ENCODE data around the gene DYRK1A. TPM values are rescaled to one million over a fixed set of nuclear protein-coding genes. Genes with fewer than 3 reads are reported as not detected.
A peak's percentile ranks its signal among the peaks of the same experiment; 100 is the strongest.
"Not testable (repeated sequence)": the region's sequence is repeated elsewhere in the genome, so short reads cannot be mapped to it uniquely, and the experiment has no call there.

DYRK1A gene
- total RNA-seq (10 to 100 TPM; 66.1 to 69.6 TPM), polyA plus RNA-seq (3.7 TPM)

DNA sequence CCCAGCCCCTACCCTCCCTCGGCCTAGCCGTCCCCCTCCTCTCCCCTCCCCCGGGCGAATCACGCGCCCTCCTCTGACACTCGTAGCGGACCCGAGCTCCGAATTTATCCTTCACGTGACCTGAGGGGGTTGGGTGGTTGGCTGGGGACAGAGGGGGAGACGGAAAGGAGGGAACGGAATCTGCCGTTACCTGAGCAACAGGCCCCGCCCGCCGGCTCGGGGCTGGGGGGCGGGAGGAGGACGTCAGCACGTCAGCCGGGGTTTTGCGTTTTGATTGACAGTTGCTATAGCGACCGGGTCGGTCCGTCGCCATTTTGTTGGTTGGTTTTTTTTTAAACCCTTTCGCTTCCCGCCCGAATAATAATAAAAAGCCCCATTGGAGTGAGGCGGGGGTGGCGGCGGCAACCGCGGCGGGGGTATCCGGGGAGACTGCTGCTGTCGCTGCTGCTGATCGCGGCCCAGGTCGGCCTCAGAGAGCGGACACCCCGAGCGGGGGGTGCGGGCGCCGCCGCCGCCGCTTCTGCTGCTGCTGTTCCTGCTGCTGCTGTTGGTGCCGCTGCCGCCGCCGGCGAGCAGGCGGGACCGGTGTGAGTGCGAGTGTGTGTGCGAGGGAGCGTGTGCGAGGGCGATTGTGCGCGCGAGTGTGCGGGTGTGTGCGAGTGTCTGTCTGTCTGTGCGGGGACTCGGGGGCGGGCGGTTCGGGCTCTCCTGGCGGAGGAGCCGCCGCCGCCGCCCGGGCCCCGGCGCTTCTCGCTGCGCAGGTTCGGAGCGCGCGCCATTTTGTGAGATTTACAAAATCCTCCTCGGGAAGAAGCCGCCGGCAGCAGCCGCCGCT, at the start of gene DYRK1A:
TSS of gene DYRK1A (plus strand) at position 292 of the 835 bp plus-strand sequence. CDS start 53,602 bp downstream, outside the sequence.
- peak within 1 kb of the TSS; percentile 64 for H3K4me3 ChIP-seq (ENCODE audit: low read length)
- peaks cover 0 to 18% (median 0%) of the 10 kb centered on the region in 3 donors for H3K36me3 Mint-ChIP-seq
- H3K27ac ChIP-seq (ENCODE audit: low read depth, low read length): peak within 1 kb of the TSS; percentile 86
- peaks cover 40 to 48% (median 44%) of the 10 kb centered on the region in 3 donors for H3K4me1 Mint-ChIP-seq
- peaks cover 30% of the 10 kb centered on the region for H3K4me1 ChIP-seq (ENCODE audit: insufficient read depth, low read length)
- no peaks in the 10 kb centered on the region for H3K36me3 ChIP-seq (ENCODE audit: insufficient read depth, low read length)
- peak within 1 kb of the TSS; percentile 97 to 100 (median 100) for H3K4me3 Mint-ChIP-seq
- H3K27ac Mint-ChIP-seq: peak within 1 kb of the TSS; percentile 98 to 100 (median 100)
- H3K9me3 Mint-ChIP-seq: peaks cover 0 to 5% (median 0%) of the 10 kb centered on the region in 5 donors
- ChIA-PET CTCF (interaction anchor here (0.6 to 1.0 kb wide), 3 partner anchors 68 to 99 kb away, joined by 3 read pairs; partner anchors contain the start of gene VPS26C), POLR2A (interaction anchor here (0.6 to 1.8 kb wide), 5 partner anchors 97 to 197 kb away, joined by 3 to 39 read pairs (median 4); partner anchors contain the start of gene VPS26C)
- H3K9me3 ChIP-seq (ENCODE audit: low read length): no peaks in the 10 kb centered on the region
- no peaks in the 10 kb centered on the region for H3K27me3 ChIP-seq (ENCODE audit: insufficient read depth, low read length, poor library complexity, severe bottlenecking)
- peak; percentile 98 to 99 (median 98) for DNase-seq
- H3K27me3 Mint-ChIP-seq: peaks cover 0 to 7% of the 10 kb centered on the region in 2 donors

DNA sequence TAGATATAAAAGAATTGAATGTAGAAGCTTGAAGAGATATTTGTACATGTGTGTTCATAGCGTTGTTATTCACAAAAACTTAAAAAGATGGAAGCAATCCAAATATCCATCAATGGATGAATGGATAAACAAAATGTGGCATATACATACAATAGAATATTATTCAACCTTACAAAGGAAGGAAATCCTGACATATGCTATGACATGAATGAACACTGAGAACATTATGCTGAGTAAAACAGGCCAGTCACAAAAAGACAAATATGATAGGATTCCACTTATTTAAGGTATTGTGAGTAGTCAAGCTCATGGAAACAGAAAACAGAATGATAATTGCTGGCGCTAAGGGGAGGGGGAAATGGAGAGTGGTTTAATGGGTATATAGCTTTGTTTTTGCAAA, 47.0 kb upstream of the DYRK1A start:
- no peak overlapping the region for H3K4me3 ChIP-seq (ENCODE audit: low read length)
- CTCF ChIA-PET: no interaction called here
- H3K36me3 Mint-ChIP-seq: peaks cover 0 to 6% (median 2%) of the 10 kb centered on the region in 3 donors
- no peak for DNase-seq
- peaks cover 0 to 26% (median 15%) of the 10 kb centered on the region in 5 donors for H3K9me3 Mint-ChIP-seq
- no peaks in the 10 kb centered on the region for H3K4me1 ChIP-seq (ENCODE audit: insufficient read depth, low read length)
- H3K27ac ChIP-seq (ENCODE audit: low read depth, low read length): no peak overlapping the region
- no peaks in the 10 kb centered on the region for H3K36me3 ChIP-seq (ENCODE audit: insufficient read depth, low read length)
- no peak overlapping the region for H3K27ac Mint-ChIP-seq
- H3K27me3 ChIP-seq (ENCODE audit: insufficient read depth, low read length, poor library complexity, severe bottlenecking): no peaks in the 10 kb centered on the region
- H3K27me3 Mint-ChIP-seq: peaks cover 0 to 8% of the 10 kb centered on the region in 2 donors
- H3K9me3 ChIP-seq (ENCODE audit: low read length): no peaks in the 10 kb centered on the region
- POLR2A ChIA-PET: no interaction called here
- no peak overlapping the region for H3K4me3 Mint-ChIP-seq
- no peaks in the 10 kb centered on the region for H3K4me1 Mint-ChIP-seq

DNA sequence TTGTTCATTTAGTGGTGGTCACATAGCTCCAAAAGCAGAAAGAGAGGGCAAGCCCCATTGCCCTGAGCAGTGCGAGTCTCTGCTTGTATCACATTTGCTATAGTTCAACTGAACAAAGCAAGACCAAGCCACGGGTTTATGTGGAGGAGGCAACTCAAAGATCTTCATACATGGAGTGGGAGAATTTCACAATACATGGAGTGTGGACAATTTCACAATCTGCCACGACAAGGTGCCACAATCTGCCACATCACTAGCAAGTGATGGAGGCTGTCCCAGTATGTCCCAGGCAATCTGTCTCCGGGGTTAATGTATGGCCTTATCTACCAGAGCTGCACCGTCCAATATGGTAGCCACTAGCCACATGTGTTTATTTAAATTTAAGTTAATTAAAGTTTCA, 44.5 kb upstream of the DYRK1A start:
- Histone ChIP-seq H3K9me3 (ENCODE audit: low read length) (no peaks in the 10 kb centered on the region), H3K4me3 (ENCODE audit: low read length) (no peak overlapping the region), H3K27me3 (ENCODE audit: insufficient read depth, low read length, poor library complexity, severe bottlenecking) (no peaks in the 10 kb centered on the region), H3K4me1 (ENCODE audit: insufficient read depth, low read length) (no peaks in the 10 kb centered on the region), H3K36me3 (ENCODE audit: insufficient read depth, low read length) (no peaks in the 10 kb centered on the region), H3K27ac (ENCODE audit: low read depth, low read length) (no peak overlapping the region)
- Mint-ChIP-seq H3K9me3 (peaks cover 0 to 7% (median 6%) of the 10 kb centered on the region in 5 donors), H3K4me1 (no peaks in the 10 kb centered on the region), H3K27ac (no peak overlapping the region), H3K27me3 (no peaks in the 10 kb centered on the region), H3K4me3 (no peak overlapping the region), H3K36me3 (peaks cover 0 to 3% (median 1%) of the 10 kb centered on the region in 3 donors)
- POLR2A ChIA-PET: no interaction called here
- no peak for DNase-seq
- CTCF ChIA-PET: no interaction called here

DNA sequence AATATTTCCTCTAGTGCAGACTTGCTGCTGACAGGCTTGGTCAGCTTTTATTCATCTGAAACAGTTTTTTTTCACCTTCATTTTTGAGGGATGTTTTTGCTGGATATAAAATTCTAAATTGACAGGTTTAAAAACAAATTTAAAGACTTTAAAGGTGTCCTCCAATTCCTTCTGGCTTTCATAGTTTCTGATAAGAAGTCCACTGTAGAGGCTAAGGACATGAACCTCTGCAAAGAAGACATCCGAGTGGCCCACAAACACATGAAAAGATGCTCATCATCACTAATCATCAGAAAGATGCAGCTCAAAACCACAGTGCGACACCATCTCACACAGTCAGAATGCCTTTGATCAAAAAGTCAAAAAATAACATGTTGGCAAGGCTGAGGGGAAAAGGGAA, 42.0 kb upstream of the DYRK1A start:
- no peak overlapping the region for H3K4me3 ChIP-seq (ENCODE audit: low read length)
- H3K27me3 ChIP-seq (ENCODE audit: insufficient read depth, low read length, poor library complexity, severe bottlenecking): no peaks in the 10 kb centered on the region
- no peaks in the 10 kb centered on the region for H3K36me3 ChIP-seq (ENCODE audit: insufficient read depth, low read length)
- DNase-seq: no peak
- Mint-ChIP-seq H3K36me3 (no peaks in the 10 kb centered on the region), H3K9me3 (no peaks in the 10 kb centered on the region), H3K27ac (no peak overlapping the region), H3K27me3 (no peaks in the 10 kb centered on the region), H3K4me3 (no peak overlapping the region), H3K4me1 (no peaks in the 10 kb centered on the region)
- H3K27ac ChIP-seq (ENCODE audit: low read depth, low read length): no peak overlapping the region
- POLR2A ChIA-PET: no interaction called here
- no peaks in the 10 kb centered on the region for H3K9me3 ChIP-seq (ENCODE audit: low read length)
- H3K4me1 ChIP-seq (ENCODE audit: insufficient read depth, low read length): no peaks in the 10 kb centered on the region
- CTCF ChIA-PET: no interaction called here

DNA sequence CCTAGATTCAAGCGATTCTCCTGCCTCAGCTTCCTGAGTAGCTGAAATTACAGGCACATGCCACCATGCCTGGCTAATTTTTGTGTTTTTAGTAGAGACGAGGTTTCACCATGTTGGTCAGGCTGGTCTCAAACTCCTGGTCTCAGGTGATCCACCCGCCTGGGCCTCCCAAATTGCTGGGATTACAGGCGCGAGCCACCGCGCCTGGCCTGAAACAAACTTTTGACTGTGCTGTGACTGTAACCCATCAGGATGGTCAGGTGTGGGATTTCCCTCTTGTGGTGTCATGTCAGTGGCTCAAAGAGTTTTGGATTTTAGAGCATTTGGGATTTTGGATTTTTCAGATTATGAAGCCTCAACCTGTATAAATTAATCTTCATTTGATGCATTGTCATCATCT, 38.4 kb upstream of the DYRK1A start:
- H3K4me3 ChIP-seq (ENCODE audit: low read length); H3K27ac Mint-ChIP-seq; H3K27me3 ChIP-seq (ENCODE audit: insufficient read depth, low read length, poor library complexity, severe bottlenecking); H3K27ac ChIP-seq (ENCODE audit: low read depth, low read length); DNase-seq; H3K27me3 Mint-ChIP-seq; H3K4me1 Mint-ChIP-seq; H3K4me3 Mint-ChIP-seq; H3K36me3 ChIP-seq (ENCODE audit: insufficient read depth, low read length); H3K9me3 Mint-ChIP-seq; H3K9me3 ChIP-seq (ENCODE audit: low read length); CTCF ChIA-PET; H3K4me1 ChIP-seq (ENCODE audit: insufficient read depth, low read length); POLR2A ChIA-PET; H3K36me3 Mint-ChIP-seq: not testable (repeated sequence)

DNA sequence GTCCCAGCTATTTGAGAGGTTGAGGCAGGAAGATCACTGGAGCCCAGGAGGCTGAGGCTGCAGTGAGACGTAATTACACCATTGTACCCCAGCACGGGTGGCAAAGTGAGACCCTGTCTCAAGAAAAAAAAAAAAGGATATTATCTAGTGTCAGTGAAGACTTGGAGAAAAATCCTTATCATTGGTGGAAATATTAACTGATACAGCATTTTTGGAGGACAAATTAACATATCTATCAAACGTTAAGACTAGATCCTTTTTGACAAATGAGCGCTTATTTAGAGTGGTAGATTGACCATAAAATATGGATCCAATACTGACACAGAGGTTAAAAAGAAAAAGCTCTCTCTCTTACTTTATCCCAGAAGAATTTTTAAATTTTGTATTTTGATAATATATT, 35.2 kb upstream of the DYRK1A start:
- no peak for DNase-seq
- Histone ChIP-seq H3K4me3 (ENCODE audit: low read length) (no peak overlapping the region), H3K36me3 (ENCODE audit: insufficient read depth, low read length) (no peaks in the 10 kb centered on the region), H3K27ac (ENCODE audit: low read depth, low read length) (no peak overlapping the region), H3K4me1 (ENCODE audit: insufficient read depth, low read length) (no peaks in the 10 kb centered on the region), H3K9me3 (ENCODE audit: low read length) (no peaks in the 10 kb centered on the region), H3K27me3 (ENCODE audit: insufficient read depth, low read length, poor library complexity, severe bottlenecking) (no peaks in the 10 kb centered on the region)
- CTCF ChIA-PET: interaction anchor here (0.8 to 1.0 kb wide), 2 partner anchors 55 to 1027 kb away, joined by 3 read pairs; no protein-coding TSS in a partner anchor
- Mint-ChIP-seq H3K9me3 (no peaks in the 10 kb centered on the region), H3K27ac (no peak overlapping the region), H3K4me1 (no peaks in the 10 kb centered on the region), H3K36me3 (no peaks in the 10 kb centered on the region), H3K4me3 (no peak overlapping the region), H3K27me3 (peaks cover 0 to 1% of the 10 kb centered on the region in 2 donors)
- POLR2A ChIA-PET: interaction anchor here (0.6 kb wide), 1 partner anchor 22 kb away, joined by 4 read pairs; no protein-coding TSS in a partner anchor

DNA sequence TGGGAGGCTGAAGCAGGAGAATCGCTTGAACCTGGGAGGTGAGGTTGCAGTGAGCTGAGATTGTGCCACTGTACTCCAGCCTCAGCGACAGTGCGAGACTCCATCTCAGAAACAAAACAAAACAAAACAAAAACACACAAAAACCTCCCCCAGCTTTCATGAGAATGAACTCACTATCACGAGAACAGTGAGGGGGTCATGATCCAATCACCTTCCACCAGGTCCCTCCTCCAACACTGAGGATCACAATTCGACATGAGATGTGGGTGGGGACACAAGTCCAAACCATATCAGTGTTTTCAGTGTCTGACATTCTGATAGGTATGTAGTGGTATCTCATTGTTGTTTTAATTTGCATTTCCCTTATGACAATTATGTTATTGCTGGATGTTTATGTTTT, 31.5 kb upstream of the DYRK1A start:
- Histone ChIP-seq H3K36me3 (ENCODE audit: insufficient read depth, low read length) (no peaks in the 10 kb centered on the region), H3K27me3 (ENCODE audit: insufficient read depth, low read length, poor library complexity, severe bottlenecking) (no peaks in the 10 kb centered on the region), H3K9me3 (ENCODE audit: low read length) (no peaks in the 10 kb centered on the region), H3K4me1 (ENCODE audit: insufficient read depth, low read length) (no peaks in the 10 kb centered on the region), H3K27ac (ENCODE audit: low read depth, low read length) (no peak overlapping the region), H3K4me3 (ENCODE audit: low read length) (no peak overlapping the region)
- no peak for DNase-seq
- H3K36me3 Mint-ChIP-seq: no peaks in the 10 kb centered on the region
- H3K4me1 Mint-ChIP-seq: no peaks in the 10 kb centered on the region
- H3K4me3 Mint-ChIP-seq: no peak overlapping the region
- no peaks in the 10 kb centered on the region for H3K9me3 Mint-ChIP-seq
- ChIA-PET CTCF (no interaction called here), POLR2A (no interaction called here)
- H3K27ac Mint-ChIP-seq: no peak overlapping the region
- peaks cover 2 to 7% of the 10 kb centered on the region in 2 donors for H3K27me3 Mint-ChIP-seq

DNA sequence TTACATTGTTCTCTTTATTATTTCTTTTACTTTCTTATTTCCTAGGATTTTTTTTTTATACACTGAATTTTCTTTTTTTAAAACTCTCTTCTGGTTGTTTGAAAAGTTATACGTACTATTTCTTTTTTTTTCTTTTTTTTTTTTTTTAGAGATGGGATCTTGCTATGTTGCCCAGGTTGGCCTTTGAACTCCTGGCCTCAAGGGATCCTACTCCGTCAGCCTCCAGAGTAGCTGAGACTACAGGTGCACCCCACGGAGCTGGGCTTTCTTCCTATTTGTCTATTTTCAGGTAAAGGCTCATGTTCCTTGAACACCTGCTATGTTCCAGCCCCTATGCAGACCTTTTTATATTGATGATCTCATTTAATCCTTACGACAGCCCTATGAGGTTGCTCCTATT, 29.4 kb upstream of the DYRK1A start:
- H3K36me3 Mint-ChIP-seq: no peaks in the 10 kb centered on the region
- H3K9me3 Mint-ChIP-seq: no peaks in the 10 kb centered on the region
- Histone ChIP-seq H3K27me3 (ENCODE audit: insufficient read depth, low read length, poor library complexity, severe bottlenecking) (no peaks in the 10 kb centered on the region), H3K4me1 (ENCODE audit: insufficient read depth, low read length) (no peaks in the 10 kb centered on the region), H3K9me3 (ENCODE audit: low read length) (no peaks in the 10 kb centered on the region), H3K36me3 (ENCODE audit: insufficient read depth, low read length) (no peaks in the 10 kb centered on the region), H3K27ac (ENCODE audit: low read depth, low read length) (no peak overlapping the region), H3K4me3 (ENCODE audit: low read length) (no peak overlapping the region)
- no peaks in the 10 kb centered on the region for H3K4me1 Mint-ChIP-seq
- DNase-seq: no peak
- CTCF ChIA-PET: no interaction called here
- peaks cover 4 to 13% of the 10 kb centered on the region in 2 donors for H3K27me3 Mint-ChIP-seq
- H3K4me3 Mint-ChIP-seq: no peak overlapping the region
- peak overlapping the region in 1 of 8 donors; percentile 68 for H3K27ac Mint-ChIP-seq
- POLR2A ChIA-PET: no interaction called here

All from CD8-positive, alpha-beta memory T cell (primary cell).